HG03575 (cell line): Measurements from ENCODE around the gene PLIN5.

Experiments
- ATAC-seq: cut with Tn5 transposase; IDR thresholded peaks from one replicate; pipeline ENCODE4 v1.9.1; 2021; ENCODE audit not compliant: unreplicated experiment, insufficient number of reproducible peaks, low FRiP score; ENCODE audit errors: extremely low read depth

PLIN5 gene

GRCh38 chr19:4510435-4511255 is 24.4 kb downstream of the PLIN5 start:
- ATAC-seq, result no peak

DNA sequence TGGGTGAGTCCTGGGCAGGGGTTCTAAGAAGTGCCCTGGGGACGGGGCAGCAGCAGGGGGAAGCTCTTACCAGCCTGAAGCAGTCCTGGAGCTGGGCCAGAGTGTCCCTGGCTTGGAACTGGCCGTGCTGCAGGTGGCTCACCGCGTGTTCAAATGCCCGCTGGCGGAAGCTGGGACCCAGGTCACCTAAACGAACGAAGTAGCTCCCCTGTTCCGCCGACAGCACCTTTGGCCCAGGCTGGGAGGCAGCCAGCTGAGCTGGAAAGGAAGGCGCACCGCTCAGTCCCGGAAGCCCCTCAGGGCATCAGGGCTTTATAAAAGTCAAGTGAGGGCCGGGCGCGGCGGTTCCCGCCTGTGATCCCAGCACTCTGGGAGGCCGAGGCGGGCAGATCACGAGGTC is 26.3 kb downstream of the PLIN5 start:
- ATAC-seq, result no peak

DNA sequence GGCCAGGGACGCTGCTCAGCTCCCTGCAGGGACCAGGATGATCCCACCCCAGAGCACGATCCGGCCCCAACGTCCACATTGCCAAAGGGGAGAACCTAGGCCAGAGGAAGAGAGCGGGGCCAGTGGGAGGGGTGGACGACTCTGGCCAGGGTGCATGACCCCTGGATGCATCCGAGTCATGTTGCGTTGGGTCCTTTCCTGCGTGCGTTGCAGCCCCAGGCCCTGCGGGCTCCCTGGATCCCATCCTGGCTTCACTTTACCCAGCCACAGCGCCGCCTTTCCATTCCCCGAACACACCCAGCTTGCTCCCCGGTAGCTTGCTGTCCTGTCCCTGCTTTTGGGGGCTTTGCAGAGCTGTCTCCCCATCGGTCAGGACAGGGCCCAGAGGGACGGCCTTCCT is 27.2 kb downstream of the PLIN5 start:
- ATAC-seq, result no peak

- ATAC-seq, result no peak
These were observed 27.9 kb downstream of the PLIN5 start for GRCh38 chr19:4507150-4507452.

GRCh38 chr19:4506449-4507149 is 28.4 kb downstream of the PLIN5 start:
- ATAC-seq, result no peak

- no peak for ATAC-seq
These were observed 29.2 kb downstream of the PLIN5 start for GRCh38 chr19:4505570-4506448.

DNA sequence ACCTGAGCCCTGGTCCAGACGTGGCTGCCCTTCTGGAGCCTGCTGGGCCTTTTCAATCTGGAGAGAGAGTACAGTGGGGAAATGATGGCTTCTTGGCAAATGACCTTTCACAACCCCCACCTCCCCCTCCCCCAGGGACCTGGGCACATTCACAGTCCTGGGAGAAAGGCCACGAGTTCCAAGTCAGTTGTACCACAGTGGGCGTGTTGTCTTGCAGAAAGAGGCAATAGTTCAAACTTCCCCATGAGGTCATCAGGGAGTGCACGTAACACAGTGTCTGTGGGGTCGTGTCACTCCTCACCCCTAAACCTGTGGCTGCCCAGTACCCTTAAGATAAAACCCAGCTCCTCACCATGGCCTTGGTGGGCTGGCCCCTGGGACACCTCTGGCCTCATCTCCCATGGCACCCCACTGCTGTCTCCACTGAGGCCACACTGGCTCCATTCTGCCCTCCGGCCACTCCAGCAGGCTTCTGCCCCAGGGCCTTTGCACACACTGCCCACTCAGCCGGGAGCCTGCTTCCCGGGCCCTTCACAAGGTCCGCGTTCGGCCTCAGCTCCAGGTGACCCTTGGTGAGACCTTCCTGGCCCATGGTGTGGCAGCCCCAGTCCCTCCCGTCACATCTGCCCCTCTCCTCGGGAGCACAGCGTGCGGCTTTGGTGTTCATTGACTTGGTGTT is 30.0 kb downstream of the PLIN5 start:
- ATAC-seq, result no peak

- no peak for ATAC-seq
These were observed 30.7 kb downstream of the PLIN5 start for GRCh38 chr19:4504297-4504701.

- ATAC-seq, result no peak
These were observed 31.2 kb downstream of the PLIN5 start for GRCh38 chr19:4503825-4504170.

GRCh38 chr19:4503132-4503824 is 31.7 kb downstream of the PLIN5 start:
- ATAC-seq, result no peak

GRCh38 chr19:4502282-4503131 is 32.5 kb downstream of the PLIN5 start:
- ATAC-seq, result no peak

GRCh38 chr19:4501691-4502090 is 33.3 kb downstream of the PLIN5 start:
- no peak for ATAC-seq

DNA sequence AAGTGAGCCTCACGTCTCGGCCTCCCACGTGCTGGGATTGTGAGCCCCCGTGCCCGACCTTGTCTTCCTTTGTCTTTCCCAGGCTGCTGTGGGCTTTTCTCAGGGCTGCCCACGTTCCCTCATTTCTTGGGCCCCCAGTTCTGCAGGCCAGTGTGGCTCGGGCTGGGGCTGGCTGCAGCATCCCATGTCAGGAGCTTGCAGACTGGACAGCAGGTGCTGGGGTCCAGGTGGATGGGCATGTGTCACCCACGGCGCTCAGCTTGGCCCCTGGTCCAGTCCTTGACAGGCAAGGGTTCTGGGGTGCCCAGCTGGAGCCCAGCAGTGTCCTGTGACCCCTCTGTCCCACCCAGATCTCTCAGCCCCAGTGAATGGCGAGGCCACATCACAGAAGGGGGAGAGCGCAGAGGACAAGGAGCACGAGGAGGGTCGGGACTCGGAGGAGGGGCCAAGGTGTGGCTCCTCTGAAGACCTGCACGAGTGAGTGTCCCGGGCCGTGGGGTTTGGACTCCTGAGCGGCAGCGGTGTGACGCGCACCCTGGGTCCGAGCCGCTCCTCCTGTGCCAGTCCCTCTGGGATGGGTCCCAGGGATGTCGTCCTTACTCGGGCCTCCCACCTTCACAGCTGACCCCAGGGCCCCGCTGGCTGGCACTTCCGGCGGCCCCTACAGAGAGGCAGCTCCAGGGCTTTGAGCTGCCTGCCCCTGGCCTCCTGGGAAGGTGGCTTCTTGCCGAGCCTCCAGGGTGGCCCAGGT is 34.0 kb downstream of the PLIN5 start:
- no peak for ATAC-seq

DNA sequence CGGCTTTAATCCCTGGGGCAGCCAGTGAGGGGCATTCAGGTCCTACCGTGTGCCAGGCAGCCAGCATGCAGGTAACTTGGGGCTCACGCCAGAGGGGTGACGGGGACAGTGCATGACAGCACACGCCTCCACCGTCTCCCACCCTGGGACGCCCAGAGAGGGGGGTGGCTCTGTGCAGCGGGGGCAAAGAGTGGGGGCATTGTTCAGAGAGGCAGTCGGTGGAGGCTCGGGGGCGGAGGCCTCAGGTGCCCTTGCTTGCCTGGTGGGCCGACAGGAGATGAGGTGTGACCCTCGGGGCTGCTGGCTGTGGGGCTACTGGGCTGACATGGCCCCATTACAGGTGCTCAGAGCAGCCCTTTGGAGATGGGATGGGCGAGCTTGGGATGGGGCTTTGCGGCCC is 35.2 kb downstream of the PLIN5 start:
- ATAC-seq, result no peak

DNA sequence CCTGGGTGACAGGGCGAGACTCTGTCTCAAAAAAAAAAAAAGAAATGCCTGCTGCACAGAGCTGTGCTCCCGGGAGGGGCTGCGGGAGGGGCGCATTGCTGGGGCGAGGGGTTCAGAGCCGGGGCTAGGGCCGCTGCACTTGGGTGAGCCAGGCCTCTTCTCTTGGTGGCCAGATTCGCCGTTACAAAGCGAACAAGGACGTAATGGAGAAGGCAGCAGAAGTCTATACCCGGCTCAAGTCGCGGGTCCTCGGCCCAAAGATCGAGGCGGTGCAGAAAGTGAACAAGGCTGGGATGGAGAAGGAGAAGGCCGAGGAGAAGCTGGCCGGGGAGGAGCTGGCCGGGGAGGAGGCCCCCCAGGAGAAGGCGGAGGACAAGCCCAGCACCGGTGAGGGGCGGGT is 35.7 kb downstream of the PLIN5 start:
- ATAC-seq, result no peak

GRCh38 chr19:4498694-4499093 is 36.3 kb downstream of the PLIN5 start:
- no peak for ATAC-seq

DNA sequence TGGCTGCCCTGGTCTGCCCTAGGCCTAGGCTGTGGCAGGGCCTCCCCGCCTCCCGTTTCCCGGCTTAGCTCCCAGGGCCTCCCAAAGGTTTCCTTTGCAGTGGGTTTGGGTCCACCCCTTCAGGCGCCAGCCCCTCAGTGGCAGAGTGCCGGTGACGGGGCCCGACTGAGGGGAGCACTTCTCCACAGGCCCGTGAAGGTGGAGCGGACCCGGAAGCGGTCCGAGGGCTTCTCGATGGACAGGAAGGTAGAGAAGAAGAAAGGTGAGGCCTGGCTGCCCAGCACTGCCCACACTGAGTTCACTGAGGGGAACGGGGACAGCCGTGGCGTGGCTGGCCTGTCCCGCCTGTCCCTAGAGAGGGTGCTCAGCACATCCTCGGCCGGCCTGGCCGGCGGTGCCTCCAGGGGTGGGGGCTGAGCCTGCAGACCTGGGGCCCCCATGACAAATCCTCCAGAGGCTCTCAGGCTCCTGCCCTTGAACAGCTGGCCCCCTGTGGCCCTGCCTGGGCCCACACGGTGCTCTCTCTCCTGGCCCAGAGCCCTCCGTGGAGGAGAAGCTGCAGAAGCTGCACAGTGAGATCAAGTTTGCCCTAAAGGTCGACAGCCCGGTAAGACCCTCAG is 37.1 kb downstream of the PLIN5 start:
- ATAC-seq, result no peak
